Upper lobe of right lung (tissue), 1 donor: ENCODE data around the gene ZFPL1. TPM values are rescaled to one million over a fixed set of nuclear protein-coding genes. Genes with fewer than 3 reads are reported as not detected.

Experiments
- ATAC-seq: fragments of 200-7000 bp; cut with Tn5 transposase; one replicate; pipeline ENCODE4 v1.9.1; 2020; ENCODE audit warnings: mild to moderate bottlenecking, moderate library complexity
- DNase-seq: peaks from one replicate; pipeline ENCODE4 v3.0.0-alpha.2; 2020
- H3K27ac ChIP-seq: fragments of 200-600 bp; one replicate; pipeline ENCODE4 v1.8.0; 2022
- H3K27me3 ChIP-seq: fragments of 200-600 bp; one replicate; pipeline ENCODE4 v1.8.0; 2022; ENCODE audit warnings: mild to moderate bottlenecking
- H3K36me3 ChIP-seq: fragments of 200-600 bp; one replicate; pipeline ENCODE4 v1.8.0; 2022
- H3K4me1 ChIP-seq: fragments of 200-600 bp; one replicate; pipeline ENCODE4 v1.8.0; 2022
- H3K4me3 ChIP-seq: fragments of 200-600 bp; one replicate; pipeline ENCODE4 v1.8.0; 2022; ENCODE audit warnings: mild to moderate bottlenecking
- H3K9me3 ChIP-seq: fragments of 200-600 bp; one replicate; pipeline ENCODE4 v1.8.0; 2022
- CTCF ChIP-seq: fragments of 200-600 bp; IDR thresholded peaks from one replicate; pipeline ENCODE4 v1.8.0; 2022; ENCODE audit warnings: antibody characterized with exemption
- intact Hi-C: fragments of 100-400 bp; cut with DNase I; formaldehyde crosslinking; loops from one replicate; pipeline ENCODE4 v1.11.0; 2022
- total RNA-seq: library from RNA; stranded (reverse); fragmentation: NEBNext Ultra II Directional; extraction: Animal tissue kit (Norgen Biotek cat#: 25700); gene quantifications from one replicate; pipeline ENCODE4 v1.2.1, GENCODE V29; 2021
- donor health status: DM: no; HTN: yes; CAD: no; lungs with severe emphysema.

The ZFPL1 gene
- total RNA-seq, 1 donor from 2014 or later = 32.1 TPM

GRCh38 chr11:65057526-65057925 lies 26.5 kb upstream of the ZFPL1 start:
- Histone ChIP-seq H3K27me3 (no peaks in the 10 kb centered on the region), H3K9me3 (no peaks in the 10 kb centered on the region), H3K4me1 (no peaks in the 10 kb centered on the region), H3K36me3 (no peaks in the 10 kb centered on the region), H3K4me3 (no peak overlapping the region), H3K27ac (no peak overlapping the region)
- DNase-seq = no peak
- TF ChIP-seq CTCF = no peak
- ATAC-seq = no peak
- intact Hi-C loops = no loop called here

- intact Hi-C loops = no loop called here
- no peaks in the 10 kb centered on the region for H3K9me3 ChIP-seq
- DNase-seq (no peak), ATAC-seq (no peak)
- TF ChIP-seq CTCF = no peak
- H3K4me3 ChIP-seq = no peak overlapping the region
- no peak overlapping the region for H3K27ac ChIP-seq
- H3K4me1 ChIP-seq = no peaks in the 10 kb centered on the region
- H3K36me3 ChIP-seq = no peaks in the 10 kb centered on the region
- no peaks in the 10 kb centered on the region for H3K27me3 ChIP-seq
These were observed 26.0 kb upstream of the ZFPL1 start for GRCh38 chr11:65058012-65058411.

- Histone ChIP-seq H3K4me1 (no peaks in the 10 kb centered on the region), H3K36me3 (no peaks in the 10 kb centered on the region), H3K27me3 (no peaks in the 10 kb centered on the region), H3K4me3 (no peak within 1 kb of the TSS), H3K9me3 (no peaks in the 10 kb centered on the region), H3K27ac (no peak within 1 kb of the TSS)
- no peak for TF ChIP-seq CTCF
- ATAC-seq (no peak), DNase-seq (no peak)
- intact Hi-C loops = no loop called here
These were observed 25.5 kb upstream of the ZFPL1 start, which contains the start of gene NAALADL1 for GRCh38 chr11:65058419-65059054. Gene NAALADL1 (minus strand): TSS chr11:65058553. CDS start chr11:65058521, 32 bp downstream.

GRCh38 chr11:65059523-65059922 lies 24.5 kb upstream of the ZFPL1 start:
- Histone ChIP-seq H3K4me1 (no peaks in the 10 kb centered on the region), H3K27ac (no peak overlapping the region), H3K27me3 (no peaks in the 10 kb centered on the region), H3K9me3 (no peaks in the 10 kb centered on the region), H3K4me3 (no peak overlapping the region), H3K36me3 (no peaks in the 10 kb centered on the region)
- no peak for TF ChIP-seq CTCF
- DNase-seq = no peak
- no peak for ATAC-seq
- intact Hi-C loops = no loop called here

- no peak for DNase-seq
- Histone ChIP-seq H3K27me3 (no peaks in the 10 kb centered on the region), H3K36me3 (no peaks in the 10 kb centered on the region), H3K9me3 (no peaks in the 10 kb centered on the region), H3K27ac (no peak overlapping the region), H3K4me1 (no peaks in the 10 kb centered on the region), H3K4me3 (no peak overlapping the region)
- ATAC-seq = no peak
- no peak for TF ChIP-seq CTCF
- intact Hi-C loops = no loop called here
These were observed 23.8 kb upstream of the ZFPL1 start for GRCh38 chr11:65059959-65060824.
